ENCODE data around the gene SPRYD7. TPM values are rescaled to one million over a fixed set of nuclear protein-coding genes. Genes with fewer than 3 reads are reported as not detected.

The SPRYD7 gene
- total RNA-seq, 1 donor from 2014 or later, result 5.0 TPM

GRCh38 chr13:49936968-49937273 is 781 bp upstream of the SPRYD7 start:
- Histone ChIP-seq H3K27me3 (ENCODE audit: control insufficient read depth, insufficient read depth, low read length) (no peaks in the 10 kb centered on the region), H3K4me3 (ENCODE audit: low read depth, low read length) (peak overlapping the region; percentile 93), H3K36me3 (ENCODE audit: control insufficient read depth, insufficient read depth, low read length) (no peaks in the 10 kb centered on the region)
- DNase-seq (ENCODE audit: low read depth), result no peak
- no peak for FAIRE-seq
- no peak for TF ChIP-seq CTCF (IDR thresholded peaks at IDR 0.05; ENCODE audit: insufficient read depth, low read length, severe bottlenecking)

- H3K27me3 ChIP-seq (ENCODE audit: control insufficient read depth, insufficient read depth, low read length), result no peaks in the 10 kb centered on the region
- no peak for FAIRE-seq
Measured at GRCh38 chr13:49935171-49936074, 717 bp downstream of the SPRYD7 start.

GRCh38 chr13:49933511-49933910 is 2.6 kb downstream of the SPRYD7 start:
- Histone ChIP-seq H3K27me3 (ENCODE audit: control insufficient read depth, insufficient read depth, low read length) (no peaks in the 10 kb centered on the region), H3K4me3 (ENCODE audit: low read depth, low read length) (no peak overlapping the region), H3K36me3 (ENCODE audit: control insufficient read depth, insufficient read depth, low read length) (no peaks in the 10 kb centered on the region)
- no peak for TF ChIP-seq CTCF (IDR thresholded peaks at IDR 0.05; ENCODE audit: insufficient read depth, low read length, severe bottlenecking)
- FAIRE-seq (no peak), DNase-seq (ENCODE audit: low read depth) (no peak)

More at GRCh38 chr13:49935171-49936074, 717 bp downstream of the SPRYD7 start:
- Histone ChIP-seq H3K36me3 (ENCODE audit: control insufficient read depth, insufficient read depth, low read length) (no peaks in the 10 kb centered on the region), H3K4me3 (ENCODE audit: low read depth, low read length) (peak overlapping the region; percentile 93)
- TF ChIP-seq CTCF (IDR thresholded peaks at IDR 0.05; ENCODE audit: insufficient read depth, low read length, severe bottlenecking), result no peak
- DNase-seq (ENCODE audit: low read depth), result peak; percentile 82

- Histone ChIP-seq H3K27me3 (ENCODE audit: control insufficient read depth, insufficient read depth, low read length) (no peaks in the 10 kb centered on the region), H3K4me3 (ENCODE audit: low read depth, low read length) (no peak overlapping the region), H3K36me3 (ENCODE audit: control insufficient read depth, insufficient read depth, low read length) (peaks cover 3% of the 10 kb centered on the region)
- no peak for FAIRE-seq
- TF ChIP-seq CTCF (IDR thresholded peaks at IDR 0.05; ENCODE audit: insufficient read depth, low read length, severe bottlenecking), result no peak
- DNase-seq (ENCODE audit: low read depth), result no peak
Measured at GRCh38 chr13:49932868-49933267, 3.3 kb downstream of the SPRYD7 start.

GRCh38 chr13:49932066-49932465 is 4.1 kb downstream of the SPRYD7 start:
- Histone ChIP-seq H3K27me3 (ENCODE audit: control insufficient read depth, insufficient read depth, low read length) (no peaks in the 10 kb centered on the region), H3K36me3 (ENCODE audit: control insufficient read depth, insufficient read depth, low read length) (peaks cover 4% of the 10 kb centered on the region), H3K4me3 (ENCODE audit: low read depth, low read length) (no peak overlapping the region)
- TF ChIP-seq CTCF (IDR thresholded peaks at IDR 0.05; ENCODE audit: insufficient read depth, low read length, severe bottlenecking), result no peak
- FAIRE-seq (no peak), DNase-seq (ENCODE audit: low read depth) (no peak)

GRCh38 chr13:49927755-49928154 is 8.4 kb downstream of the SPRYD7 start:
- no peak overlapping the region for H3K4me3 ChIP-seq (ENCODE audit: low read depth, low read length)
- no peak for FAIRE-seq
- no peak for DNase-seq (ENCODE audit: low read depth)
- H3K27me3 ChIP-seq (ENCODE audit: control insufficient read depth, insufficient read depth, low read length), result no peaks in the 10 kb centered on the region
- peaks cover 4% of the 10 kb centered on the region for H3K36me3 ChIP-seq (ENCODE audit: control insufficient read depth, insufficient read depth, low read length)
- TF ChIP-seq CTCF (IDR thresholded peaks at IDR 0.05; ENCODE audit: insufficient read depth, low read length, severe bottlenecking), result no peak
